Astrocyte of the cerebellum (primary cell): ENCODE results near the gene SCN5A.

Experiments
- DNase-seq: peaks from one replicate; pipeline ENCODE4 v3.0.0-alpha.2; 2011; ENCODE audit warnings: low read depth
- H3K4me3 ChIP-seq: 2 replicates; pipeline ENCODE4 v1.5.1; 2011; ENCODE audit warnings: mild to moderate bottlenecking, low read depth, low read length, moderate library complexity
- in situ Hi-C: cut with HindIII; loops from 2 replicates; pipeline ENCODE4 v1.10.0; 2017; ENCODE audit warnings: low sequenced_read_pairs
- TF ChIP-seq, protein P1 (sequence below): IDR thresholded peaks from 2 replicates; pipeline ENCODE4 v1.5.1; 2012; ENCODE audit warnings: low read length, low read depth, moderate library complexity, mild to moderate bottlenecking; ENCODE audit errors: missing control alignments

SCN5A gene

DNA sequence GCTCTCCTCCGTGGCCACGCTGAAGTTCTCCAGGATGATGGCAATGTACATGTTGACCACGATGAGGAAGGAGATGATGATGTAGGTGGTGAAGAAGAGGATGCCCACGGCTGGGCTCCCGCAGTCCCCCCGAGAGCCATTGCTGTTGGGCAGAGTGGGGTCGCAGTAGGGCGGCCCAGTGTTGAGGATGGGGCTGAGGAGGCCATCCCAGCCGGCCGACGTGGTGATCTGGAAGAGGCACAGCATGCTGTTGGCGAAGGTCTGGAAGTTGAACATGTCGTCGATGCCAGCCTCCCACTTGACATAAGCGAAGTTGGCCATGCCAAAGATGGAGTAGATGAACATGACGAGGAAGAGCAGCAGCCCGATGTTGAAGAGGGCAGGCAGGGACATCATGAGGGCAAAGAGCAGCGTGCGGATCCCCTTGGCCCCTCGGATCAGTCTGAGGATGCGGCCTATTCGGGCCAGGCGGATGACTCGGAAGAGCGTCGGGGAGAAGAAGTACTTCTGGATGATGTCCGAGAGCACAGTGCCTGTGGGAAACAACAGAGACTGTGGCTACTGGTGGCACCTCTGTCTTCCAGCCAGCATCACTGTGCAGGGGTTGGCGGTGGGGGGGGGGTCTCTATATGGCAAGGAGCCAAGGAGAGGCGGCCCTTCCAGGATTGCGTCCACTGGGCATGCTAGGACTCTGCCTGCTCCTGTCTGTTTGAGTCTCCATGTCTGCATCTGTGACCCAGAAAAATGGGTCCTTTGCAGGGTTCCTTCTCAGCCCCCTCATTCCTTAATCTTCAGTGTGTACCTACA, 98.3 kb downstream of the SCN5A start:
- no peak for DNase-seq
- TF ChIP-seq, protein P1, sequence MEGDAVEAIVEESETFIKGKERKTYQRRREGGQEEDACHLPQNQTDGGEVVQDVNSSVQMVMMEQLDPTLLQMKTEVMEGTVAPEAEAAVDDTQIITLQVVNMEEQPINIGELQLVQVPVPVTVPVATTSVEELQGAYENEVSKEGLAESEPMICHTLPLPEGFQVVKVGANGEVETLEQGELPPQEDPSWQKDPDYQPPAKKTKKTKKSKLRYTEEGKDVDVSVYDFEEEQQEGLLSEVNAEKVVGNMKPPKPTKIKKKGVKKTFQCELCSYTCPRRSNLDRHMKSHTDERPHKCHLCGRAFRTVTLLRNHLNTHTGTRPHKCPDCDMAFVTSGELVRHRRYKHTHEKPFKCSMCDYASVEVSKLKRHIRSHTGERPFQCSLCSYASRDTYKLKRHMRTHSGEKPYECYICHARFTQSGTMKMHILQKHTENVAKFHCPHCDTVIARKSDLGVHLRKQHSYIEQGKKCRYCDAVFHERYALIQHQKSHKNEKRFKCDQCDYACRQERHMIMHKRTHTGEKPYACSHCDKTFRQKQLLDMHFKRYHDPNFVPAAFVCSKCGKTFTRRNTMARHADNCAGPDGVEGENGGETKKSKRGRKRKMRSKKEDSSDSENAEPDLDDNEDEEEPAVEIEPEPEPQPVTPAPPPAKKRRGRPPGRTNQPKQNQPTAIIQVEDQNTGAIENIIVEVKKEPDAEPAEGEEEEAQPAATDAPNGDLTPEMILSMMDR: no peak
- in situ Hi-C loops: no loop called here
- H3K4me3 ChIP-seq: no peak overlapping the region

DNA sequence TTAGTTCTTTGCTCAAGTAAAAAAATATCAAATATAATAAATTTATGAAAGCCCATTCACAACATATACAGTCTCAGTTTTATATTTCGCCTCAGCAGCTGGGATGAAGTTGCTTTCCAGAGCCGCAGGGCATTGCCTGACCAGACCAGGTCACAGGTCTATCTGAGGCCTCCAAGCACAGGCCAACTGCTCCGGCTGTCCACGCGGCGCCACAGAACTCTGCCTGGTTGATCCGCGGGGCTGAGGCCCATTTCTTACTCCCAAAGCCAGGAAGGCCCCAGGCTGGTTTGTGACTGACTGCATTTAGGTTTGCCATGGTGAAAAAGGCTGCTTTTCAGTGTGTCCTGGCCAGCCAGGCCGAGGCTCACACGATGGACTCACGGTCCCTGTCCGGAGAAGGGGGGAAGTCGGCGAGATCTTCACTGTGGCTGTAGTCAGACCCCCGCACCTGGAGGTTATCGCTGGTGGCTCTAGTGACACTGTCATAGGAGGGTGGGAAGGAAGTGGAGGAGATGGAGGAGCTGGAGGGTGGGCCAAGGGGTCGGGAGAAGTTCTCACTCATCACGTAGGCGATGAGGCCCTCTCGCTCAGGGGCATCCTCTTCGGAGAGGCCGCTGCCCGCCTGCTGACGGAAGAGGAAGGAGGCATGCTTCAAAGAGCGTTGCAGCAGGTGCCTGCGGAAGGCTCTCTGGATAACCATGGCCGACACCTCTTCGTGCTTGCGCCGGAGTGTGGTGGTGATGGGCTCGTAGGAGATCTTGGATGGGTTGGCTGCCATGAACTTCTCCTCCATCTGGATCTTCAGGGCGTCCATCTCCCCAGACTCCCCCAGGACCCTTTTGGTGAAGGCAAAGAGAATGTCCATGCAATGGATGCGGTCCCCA, 99.3 kb downstream of the SCN5A start:
- H3K4me3 ChIP-seq: no peak overlapping the region
- TF ChIP-seq, protein P1: no peak
- no peak for DNase-seq
- in situ Hi-C loops: no loop called here

DNA sequence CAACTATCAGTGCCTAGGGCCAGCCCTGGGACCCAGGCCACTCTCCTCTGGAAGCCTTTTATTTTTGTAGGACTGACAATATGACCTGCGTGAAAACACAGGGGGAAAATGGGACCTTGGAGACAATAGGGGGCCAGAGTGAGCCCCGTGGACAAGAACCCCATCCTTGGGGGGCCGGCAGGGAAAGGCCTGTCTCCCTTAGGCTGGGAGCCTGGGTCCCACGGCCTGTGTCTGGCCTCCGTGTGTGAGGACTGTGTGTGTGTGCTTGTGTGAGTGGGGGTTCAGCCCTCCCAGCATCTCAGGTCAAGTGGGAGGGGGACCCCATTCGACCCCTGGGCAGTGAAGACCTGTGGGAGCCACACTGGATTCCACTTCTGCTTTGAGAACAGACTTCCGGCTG, 100.0 kb downstream of the SCN5A start:
- no peak for DNase-seq
- TF ChIP-seq, protein P1: no peak
- in situ Hi-C loops: no loop called here
- no peak overlapping the region for H3K4me3 ChIP-seq

DNA sequence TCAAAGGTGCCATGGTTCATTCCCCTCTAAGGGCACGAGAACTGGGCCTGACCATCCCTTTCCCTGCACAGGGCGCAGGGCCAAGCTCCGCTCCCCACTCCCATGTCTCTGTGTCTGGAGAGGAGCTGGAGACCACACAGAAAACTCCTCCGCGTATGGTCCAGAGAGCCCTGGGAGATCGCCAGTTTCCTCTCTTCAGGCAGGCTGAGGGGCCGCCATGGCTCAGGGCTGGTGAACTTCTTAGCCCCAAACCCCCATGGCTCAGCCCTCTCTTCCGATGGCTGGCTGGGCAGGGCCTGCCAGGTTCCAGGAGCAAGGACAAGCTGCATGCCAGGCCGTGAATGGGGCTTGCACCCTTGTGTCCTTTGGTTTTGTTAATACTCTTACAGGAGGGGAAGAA, 100.4 kb downstream of the SCN5A start:
- no peak overlapping the region for H3K4me3 ChIP-seq
- in situ Hi-C loops: no loop called here
- TF ChIP-seq, protein P1: no peak
- DNase-seq: no peak

DNA sequence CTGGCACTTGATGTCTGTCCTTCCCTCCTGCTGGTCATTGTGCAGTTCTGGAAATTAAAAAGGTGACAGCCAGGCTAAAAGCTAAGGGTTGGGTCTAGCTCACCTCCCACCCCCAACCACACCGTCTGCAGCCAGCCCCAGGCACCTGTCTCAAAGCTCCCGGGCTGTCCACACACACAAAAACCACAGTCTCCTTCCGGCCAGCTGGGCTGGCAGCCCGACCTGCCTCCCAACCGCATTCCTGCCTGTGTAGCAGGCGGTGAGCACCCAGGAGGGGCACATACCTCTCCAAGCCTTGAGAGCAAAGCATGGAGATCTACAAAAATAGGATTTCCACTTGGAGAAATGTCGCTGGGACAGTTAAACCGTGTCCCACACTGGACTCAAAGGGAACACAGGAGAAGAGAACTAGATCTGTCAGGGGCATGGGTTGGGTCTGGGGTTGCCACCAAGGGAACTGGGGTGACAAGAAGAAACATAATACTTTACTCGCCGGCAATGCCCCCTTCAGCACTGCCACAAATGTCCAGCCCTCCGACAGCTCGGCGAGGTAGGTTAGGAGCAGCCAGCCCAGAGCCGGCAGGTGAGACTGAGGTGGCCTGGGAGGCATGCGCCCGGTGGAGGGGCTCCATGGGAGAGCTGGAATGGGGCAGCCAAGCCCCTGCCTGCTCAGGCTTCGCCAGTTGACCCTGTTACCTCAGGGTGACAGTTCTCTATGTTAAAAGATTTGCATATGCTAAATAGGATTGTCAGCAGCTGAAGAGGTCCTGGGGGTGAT, 101.1 kb downstream of the SCN5A start:
- peak; percentile 5 for DNase-seq
- in situ Hi-C loops: no loop called here
- TF ChIP-seq, protein P1: no peak
- no peak overlapping the region for H3K4me3 ChIP-seq

DNA sequence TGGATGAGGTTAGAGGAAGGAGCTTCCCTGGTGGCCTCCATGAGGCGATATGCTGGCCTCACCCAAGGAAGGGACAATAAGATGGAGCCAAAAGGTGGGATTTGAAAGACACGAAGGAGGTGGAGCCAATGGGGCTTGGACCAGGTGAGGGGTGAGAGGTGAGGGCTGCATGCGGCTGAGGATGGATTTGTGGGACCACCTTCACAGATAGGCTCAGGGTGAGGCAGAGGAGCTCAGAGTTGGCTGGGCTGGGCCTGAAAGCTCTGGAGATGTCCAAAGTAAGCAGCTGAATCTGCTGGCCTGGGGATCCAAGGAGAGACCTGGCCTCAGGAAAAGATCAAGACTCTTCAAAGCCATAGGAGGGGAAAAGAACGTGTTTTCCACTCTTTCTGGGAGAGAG, 103.5 kb downstream of the SCN5A start:
- H3K4me3 ChIP-seq: no peak overlapping the region
- in situ Hi-C loops: no loop called here
- TF ChIP-seq, protein P1: no peak
- DNase-seq: no peak
